ENCODE data around the gene ME1.

The ME1 gene

GRCh38 chr6:83190626-83191025 is 240.2 kb downstream of the ME1 start:
- no peak for DNase-seq (ENCODE audit: low spot score)

GRCh38 chr6:83188501-83188900 is 242.3 kb downstream of the ME1 start:
- no peak for DNase-seq (ENCODE audit: low spot score)

DNA sequence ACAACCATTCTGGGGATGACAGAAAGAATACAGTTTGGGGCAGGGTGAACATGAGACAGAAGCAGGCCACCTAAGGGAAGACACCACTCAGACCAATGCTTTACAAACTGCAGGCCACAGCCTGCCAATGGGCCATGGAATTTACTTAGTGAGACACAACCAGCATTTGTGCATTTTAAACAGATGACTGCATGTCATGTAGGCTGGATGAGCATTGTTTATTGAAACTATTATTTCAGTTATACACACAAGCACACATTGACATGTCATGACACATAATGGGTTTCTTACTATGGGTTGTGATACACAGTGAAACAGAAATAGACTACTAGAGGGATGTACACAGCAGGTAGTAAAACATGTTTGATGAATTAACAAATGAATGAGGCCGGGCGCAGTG is 245.8 kb downstream of the ME1 start:
- peak; percentile 9 for DNase-seq (ENCODE audit: low spot score)

DNA sequence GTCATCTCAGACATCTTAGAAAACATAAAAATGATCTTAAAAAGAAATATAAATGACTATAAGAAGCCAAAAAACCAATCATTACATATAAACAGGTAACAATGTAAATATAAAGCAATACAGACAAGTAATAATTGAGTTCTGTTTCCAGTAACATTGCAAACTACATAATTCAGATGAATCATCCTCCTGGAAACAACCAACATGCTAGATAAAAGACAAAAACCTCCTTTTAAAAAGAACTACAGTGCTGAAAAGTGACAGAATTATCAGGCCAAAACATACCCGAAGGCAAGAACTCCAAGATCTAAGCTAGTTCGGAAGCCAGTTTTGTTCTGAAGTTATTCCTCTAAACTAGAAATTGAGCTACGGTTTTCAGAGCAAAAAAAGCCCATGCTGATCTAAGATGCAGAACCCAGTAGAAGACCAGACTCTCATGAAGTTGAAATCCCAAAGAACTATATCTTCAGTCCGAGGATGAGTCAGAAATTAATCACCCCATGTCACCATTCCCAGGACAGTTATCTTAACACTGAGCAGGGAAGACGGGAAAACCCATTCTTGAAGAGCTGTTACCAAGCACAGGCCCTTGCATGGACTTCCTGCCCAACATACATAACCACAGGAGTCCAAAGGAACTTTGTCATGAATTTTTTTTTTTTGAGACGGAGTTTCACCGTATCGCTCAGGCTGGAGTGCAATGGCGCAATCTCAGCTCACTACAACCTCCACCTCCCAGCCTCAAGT is 247.6 kb downstream of the ME1 start:
- peak; percentile 94 for DNase-seq (ENCODE audit: low spot score)

- no peak for DNase-seq (ENCODE audit: low spot score)
Measured at GRCh38 chr6:83182114-83182513, 248.7 kb downstream of the ME1 start.

GRCh38 chr6:83180426-83180950 is 250.4 kb downstream of the ME1 start:
- no peak for DNase-seq (ENCODE audit: low spot score)

GRCh38 chr6:83176246-83176645 is 254.6 kb downstream of the ME1 start:
- DNase-seq (ENCODE audit: low spot score) = no peak

GRCh38 chr6:83169511-83169910 is 261.3 kb downstream of the ME1 start:
- DNase-seq (ENCODE audit: low spot score) = no peak

DNA sequence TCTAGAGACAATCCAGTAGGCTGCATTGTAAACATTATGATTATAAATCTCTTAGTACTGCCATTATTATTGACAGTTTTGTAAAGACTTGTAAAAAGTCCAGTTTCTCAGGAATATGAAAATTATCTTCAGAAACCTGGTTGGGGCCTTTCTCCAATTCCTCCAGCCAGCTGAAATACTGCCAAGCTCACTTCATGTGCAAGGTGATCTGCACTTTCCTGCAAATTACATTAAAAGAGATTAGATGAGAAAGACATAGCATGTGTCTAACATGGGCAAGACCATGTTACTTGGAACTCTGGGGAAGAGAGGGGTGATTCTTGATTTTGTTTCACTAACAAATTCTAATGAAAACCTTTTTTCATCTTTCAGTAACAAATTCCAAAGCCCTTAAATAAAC is 261.7 kb downstream of the ME1 start:
- DNase-seq (ENCODE audit: low spot score) = no peak

DNA sequence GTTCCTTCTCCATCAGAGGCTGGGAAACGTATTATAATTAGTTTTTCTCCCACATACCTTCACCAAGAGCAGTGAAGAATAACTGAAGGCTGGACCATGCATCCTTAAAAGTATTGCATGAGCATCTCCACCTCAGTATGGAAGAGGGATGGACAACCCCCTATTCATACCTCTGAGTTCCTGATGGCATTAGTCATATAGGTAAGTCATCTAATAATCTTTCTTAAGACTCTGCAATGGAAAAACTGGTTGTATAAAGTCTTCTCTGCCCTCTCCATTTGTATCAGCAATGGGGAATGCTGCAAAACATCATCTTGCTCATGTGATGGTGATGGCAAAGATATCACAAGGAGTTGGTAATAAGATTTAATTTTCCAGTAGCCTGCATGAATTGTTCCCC is 262.3 kb downstream of the ME1 start:
- peak; percentile 13 for DNase-seq (ENCODE audit: low spot score)

GRCh38 chr6:83167726-83168278 is 263.0 kb downstream of the ME1 start:
- no peak for DNase-seq (ENCODE audit: low spot score)

Data from kidney tubule cell (primary cell).